ENCODE data around the gene LRRC56.

DNA sequence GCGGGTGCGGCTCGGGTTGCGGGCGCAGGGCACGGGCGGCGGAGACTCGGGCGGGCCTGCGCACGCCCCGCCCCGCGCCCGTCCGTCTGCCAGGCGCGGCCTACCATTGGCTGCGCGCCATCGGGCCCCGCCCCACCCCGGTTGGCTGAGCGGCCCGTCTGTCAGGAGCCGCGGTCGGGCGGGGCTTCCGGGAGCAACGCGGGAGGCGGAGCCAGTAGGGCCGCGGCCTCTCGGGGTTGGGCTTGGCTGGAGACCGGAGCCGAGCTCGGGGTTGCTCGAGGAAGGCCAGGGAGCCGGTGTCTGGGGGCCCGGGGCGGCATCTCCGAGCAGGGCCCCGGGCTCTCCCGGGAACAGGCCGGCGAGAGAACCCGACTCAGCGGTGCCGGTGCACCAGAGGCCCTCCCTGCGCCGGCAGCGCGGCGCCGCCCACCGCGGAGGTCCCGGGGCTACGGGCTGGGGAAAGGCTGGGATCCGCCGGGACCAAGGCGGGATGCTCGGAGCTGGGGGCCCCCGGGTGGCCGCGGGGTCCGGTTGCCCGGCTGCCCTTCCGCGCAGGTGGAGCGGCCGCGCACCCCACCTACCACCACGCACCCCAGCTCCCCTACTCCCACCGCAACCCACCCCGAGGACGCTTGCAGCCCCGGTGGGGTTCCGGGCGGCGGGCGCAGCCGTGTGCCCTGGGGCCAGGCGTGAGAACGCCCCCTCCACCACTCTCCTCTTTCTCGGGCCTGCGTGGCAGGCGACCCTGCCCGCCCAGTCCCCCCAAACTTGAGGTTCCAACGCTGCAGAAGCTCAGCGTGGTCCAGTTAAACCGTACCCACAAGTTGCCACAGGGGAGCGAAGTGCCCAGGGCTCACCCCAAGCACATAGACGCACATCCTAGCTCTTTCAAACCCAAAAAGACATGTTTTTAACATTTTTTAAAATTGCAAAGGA, 1.5 kb upstream of the LRRC56 start, which contains the start of gene HRAS:
- TF ChIP-seq CTCF (IDR thresholded peaks at IDR 0.05) (no peak), POLR2A (IDR thresholded peaks at IDR 0.05) (peak; percentile 84)
